HG02973 (cell line): ENCODE data around the gene HSCB.
"Not testable (repeated sequence)": the region's sequence is repeated elsewhere in the genome, so short reads cannot be mapped to it uniquely, and the experiment has no call there.

ENCODE experiments used
- ATAC-seq: cut with Tn5 transposase; IDR thresholded peaks from one replicate; pipeline ENCODE4 v1.9.1; 2021; ENCODE audit warnings: moderate library complexity; ENCODE audit not compliant: unreplicated experiment

HSCB gene

DNA sequence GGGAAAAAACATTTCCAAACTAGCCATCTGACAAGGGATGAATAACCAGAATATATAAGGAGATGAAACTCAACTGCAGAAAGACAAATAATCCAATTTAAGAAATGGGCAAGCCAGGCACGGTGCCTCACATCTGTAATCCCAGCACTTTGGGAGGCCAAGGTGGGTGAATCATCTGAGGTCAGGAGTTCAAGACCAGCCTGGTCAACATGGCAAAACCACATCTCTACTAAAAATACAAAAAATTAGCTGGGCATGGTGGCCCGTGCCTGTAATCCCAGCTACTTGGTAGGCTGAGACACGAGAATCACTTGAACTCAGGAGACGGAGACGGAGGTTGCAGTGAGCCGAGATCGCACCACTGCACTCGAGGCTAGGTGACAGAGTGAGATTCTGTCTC lies 3.0 kb upstream of the HSCB start:
- not testable (repeated sequence) for ATAC-seq

DNA sequence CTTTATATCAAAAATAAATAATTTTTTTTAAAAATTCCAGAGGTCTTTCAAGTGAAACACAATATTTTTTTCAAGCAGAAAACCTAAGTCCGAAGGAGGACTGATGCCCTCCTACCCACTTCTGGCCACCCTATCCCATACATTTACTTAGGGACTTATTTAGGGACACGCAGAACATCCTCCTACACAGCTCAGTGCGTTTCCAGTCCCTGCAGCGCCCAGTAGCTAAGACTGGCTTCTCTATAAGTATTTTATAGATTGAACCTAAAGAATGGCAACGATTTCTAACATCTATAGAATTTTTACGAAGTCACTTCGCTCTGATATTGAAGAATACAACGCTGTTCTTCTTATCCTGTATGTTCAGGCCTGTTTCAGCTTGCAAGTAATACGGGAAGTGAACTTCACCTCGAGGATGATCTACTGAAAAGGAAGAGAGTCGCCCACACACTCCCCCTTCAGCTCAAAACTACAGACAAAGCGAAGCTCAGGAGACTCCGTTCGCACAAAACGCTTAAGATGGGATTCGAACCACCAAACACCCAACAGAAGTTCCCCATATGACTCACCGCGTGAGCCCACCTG lies 547 bp upstream of the HSCB start:
- no peak for ATAC-seq

GRCh38 chr22:28742562-28742962 lies 723 bp downstream of the HSCB start:
- ATAC-seq = no peak

- ATAC-seq = no peak
Observed at GRCh38 chr22:28743852-28744251, 2.0 kb downstream of the HSCB start.

DNA sequence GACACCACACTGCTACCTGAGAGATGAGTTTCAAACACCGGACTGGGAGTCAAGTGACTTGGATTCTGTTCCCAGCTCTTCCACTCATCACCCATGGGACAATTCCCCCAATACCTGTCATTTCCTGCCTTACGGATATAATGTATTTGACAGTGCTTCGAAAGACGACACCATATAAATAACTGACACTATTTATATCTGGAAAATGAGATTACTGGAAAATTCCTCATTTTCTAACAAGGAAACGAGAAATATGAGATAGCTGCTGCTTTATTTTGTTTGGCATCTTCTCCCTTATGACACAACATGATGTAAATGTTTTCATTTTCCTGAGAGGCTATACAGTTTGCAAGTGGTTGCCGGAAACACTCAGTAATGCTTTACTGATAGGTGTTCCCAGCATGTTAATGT lies 8.6 kb downstream of the HSCB start:
- ATAC-seq = no peak

DNA sequence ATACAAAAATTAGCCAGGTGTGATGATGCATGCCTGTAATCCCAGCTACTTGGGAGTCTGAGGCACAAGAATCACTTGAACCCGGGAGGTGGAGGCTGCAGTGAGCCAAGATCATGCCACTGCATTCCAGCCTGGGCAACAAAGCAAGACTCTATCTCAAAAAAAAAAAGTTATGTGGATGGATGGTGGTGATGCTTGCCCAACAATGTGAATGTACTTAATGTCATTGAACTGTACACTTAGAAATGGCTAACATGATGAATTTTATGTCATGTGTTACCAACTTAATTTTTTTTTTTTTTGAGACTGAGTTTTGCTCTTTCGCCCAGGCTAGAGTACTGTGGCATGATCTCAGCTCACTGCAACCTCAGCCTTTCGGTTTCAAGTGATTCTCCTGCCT lies 12.7 kb downstream of the HSCB start:
- not testable (repeated sequence) for ATAC-seq

GRCh38 chr22:28759861-28760560 lies 18.2 kb downstream of the HSCB start:
- no peak for ATAC-seq

- ATAC-seq = no peak
Observed at GRCh38 chr22:28761449-28761755, 19.6 kb downstream of the HSCB start.

DNA sequence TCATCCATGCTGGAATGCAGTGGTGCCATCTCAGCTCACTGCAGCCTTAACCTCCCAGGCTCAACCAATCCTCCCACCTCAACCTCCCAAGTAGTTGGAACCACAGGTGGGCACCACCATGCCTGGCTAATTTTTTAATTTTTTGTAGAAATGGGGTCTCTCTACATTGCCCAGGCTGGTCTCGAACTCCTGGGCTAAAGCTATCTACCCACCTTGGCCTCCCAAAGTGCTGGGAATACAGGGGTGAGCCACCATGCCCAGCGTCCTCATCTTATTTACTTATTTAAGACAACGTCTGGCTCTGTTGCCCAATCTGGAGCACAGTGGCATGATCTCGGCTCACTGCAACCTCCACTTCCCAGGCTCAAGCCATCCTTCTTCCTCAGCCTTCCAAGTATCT lies 20.2 kb downstream of the HSCB start:
- ATAC-seq = not testable (repeated sequence)

DNA sequence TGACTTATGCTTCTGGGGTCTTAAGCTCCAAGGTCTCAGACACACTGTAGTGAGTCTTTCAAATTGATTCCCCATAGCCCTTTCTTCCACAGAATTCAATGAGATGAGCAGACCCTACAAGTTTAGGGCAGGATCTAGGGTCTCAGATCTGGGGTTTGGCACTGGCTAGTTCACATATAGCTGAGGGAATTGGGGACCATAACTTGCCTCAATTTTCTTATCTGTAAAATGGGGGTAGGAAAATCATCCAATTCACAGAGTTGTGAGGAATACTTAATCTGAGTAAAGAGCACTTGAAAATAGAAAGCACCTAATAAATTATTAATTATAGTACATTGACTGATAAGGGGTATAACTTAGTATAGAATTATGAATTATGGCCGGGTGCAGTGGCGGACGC lies 24.8 kb downstream of the HSCB start:
- ATAC-seq = no peak

GRCh38 chr22:28768701-28769393 lies 27.0 kb downstream of the HSCB start:
- ATAC-seq = no peak

DNA sequence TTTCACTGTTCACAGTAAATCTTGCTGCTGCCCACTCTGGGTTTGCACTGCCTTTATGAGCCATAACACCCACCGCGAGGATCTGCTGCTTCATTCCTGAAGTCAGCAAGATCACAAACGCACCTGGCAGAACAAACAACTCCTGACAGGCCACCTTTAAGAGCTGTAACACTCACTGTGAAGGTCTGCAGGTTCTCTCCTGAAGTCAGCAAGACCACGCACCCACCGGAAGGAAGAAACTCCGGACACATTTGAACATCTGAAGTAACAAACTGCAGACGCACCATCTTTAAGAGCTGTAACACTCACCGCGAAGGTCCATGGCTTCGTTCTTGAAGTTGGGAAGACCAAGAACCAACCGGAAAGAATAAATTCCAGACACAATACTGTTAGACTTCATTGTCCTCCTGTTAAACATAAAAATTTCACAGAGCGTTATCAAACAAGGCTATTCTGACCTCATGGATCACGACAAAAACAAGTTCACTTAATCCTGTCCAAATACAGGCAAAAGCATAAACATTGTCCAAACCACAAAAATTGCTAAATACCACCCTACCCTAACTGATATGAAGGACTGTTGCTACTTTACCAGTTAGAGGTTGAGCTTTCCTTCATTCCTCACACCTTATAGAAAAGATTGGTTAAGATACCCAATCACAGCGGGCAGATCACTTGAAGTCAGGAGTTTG lies 27.7 kb downstream of the HSCB start:
- no peak for ATAC-seq

DNA sequence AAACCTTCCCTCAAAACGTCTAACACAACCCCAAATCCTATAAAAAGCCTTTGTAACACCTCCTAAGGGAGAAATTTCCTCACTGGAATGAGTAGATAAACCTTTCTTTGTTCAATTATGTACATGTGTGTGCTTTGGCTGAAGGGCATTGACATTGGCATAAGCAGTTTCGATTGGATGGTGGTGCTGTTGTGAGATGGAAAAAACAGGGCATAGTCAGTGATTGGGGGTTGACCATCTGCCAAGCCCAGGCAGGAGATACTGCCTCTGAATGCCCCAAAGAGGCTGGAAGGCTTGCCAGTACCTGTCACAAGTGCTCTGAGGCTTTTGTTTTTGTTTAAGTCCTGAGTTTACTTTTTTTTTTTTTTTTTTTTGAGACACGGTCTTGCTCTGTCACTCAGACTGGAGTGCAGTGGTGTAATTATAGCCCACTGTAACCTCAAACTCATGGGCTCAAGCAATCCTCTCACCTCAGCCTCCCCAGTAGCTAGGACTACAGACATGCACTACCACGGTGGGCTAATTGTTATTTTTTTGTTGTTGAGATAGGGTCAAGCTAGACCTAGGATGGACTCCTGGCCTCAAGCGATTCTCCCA lies 29.5 kb downstream of the HSCB start:
- ATAC-seq = no peak

- ATAC-seq = peak; percentile 75
Observed at GRCh38 chr22:28772633-28773460, 31.0 kb downstream of the HSCB start, which contains the start of gene CCDC117. Gene CCDC117, plus strand, starts transcription at chr22:28772695. Its CDS starts 155 bp downstream, at chr22:28772850.

DNA sequence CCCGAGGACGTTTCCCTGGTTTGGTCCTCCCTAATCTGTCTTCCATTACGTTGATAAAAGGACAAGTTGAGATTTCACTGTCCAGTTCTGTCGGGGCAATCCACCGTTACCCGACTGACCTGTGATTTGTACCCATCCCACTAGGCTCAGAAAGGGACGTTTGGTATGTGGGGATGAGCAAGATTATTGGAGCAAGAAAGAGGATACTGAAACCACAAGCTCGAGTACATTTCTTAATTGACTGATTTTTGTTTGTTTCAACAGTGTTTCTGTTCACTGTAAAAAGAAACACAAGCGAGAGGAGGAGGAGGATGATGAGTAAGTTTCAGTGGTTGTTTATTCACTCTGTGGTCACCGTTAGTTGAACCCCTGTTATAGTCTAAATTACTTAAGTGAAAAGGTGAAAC lies 31.6 kb downstream of the HSCB start:
- peak; percentile 11 for ATAC-seq

- no peak for ATAC-seq
Observed at GRCh38 chr22:28774378-28774777, 32.5 kb downstream of the HSCB start.

GRCh38 chr22:28779833-28780232 lies 38.0 kb downstream of the HSCB start:
- no peak for ATAC-seq

- ATAC-seq = no peak
Observed at GRCh38 chr22:28780296-28780695, 38.5 kb downstream of the HSCB start.

DNA sequence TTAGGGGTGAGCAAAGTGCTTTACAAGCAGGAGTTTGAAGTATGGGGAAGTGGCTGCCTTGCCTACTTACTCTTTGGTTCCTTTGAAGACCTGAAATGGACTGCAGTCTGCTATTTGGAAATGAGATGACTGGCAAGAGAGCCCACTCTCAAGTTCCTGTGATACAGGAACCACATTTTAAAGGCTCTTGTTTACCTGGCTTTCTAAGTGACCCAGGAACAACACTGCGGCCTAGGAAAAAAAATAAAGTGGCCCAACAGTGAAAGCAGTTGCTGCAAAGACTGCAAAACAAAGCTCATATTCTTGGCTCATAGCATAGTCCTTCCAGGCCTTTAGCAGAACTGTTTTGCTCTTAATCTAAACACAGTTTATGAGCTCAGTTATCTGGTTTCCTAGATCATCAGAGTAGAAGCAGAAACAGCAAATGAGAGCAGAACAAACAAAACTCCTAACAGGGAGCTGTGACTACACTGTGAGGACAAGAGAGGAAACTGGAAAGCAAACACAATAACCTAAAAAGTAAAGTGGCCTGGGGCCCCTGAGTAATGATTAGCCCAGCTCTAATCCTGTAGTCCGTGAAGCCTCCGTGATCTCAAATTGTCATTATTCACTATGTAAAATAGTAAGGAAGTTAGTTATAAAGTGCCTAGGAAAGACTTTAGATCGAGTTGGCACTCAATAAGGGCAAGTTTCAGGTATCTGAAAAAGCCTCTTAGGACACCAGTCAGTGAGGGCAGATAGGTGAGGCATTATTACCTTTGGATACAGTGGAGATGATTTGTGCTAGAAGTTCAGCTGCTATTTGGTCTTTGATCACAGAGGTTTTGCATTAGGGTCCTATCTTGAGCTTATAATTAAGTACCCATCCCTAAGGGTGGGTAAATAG lies 42.2 kb downstream of the HSCB start:
- no peak for ATAC-seq
